Peyer's patch (tissue), 4 donors: ENCODE measurements around the gene DNAH2. TPM values are rescaled to one million over a fixed set of nuclear protein-coding genes. Genes with fewer than 3 reads are reported as not detected.

ENCODE experiments used
- DNase-seq, 3 donors: peaks; one replicate each; pipeline ENCODE4 v3.0.0-alpha.2; 2017 to 2019
- H3K27ac ChIP-seq, 4 donors: fragments of 200-600 bp; sonication (generic); one replicate each; pipeline ENCODE4 v1.5.1; 2016 to 2019
- H3K27me3 ChIP-seq, 2 donors: fragments of 200-600 bp; sonication (generic); one replicate each; pipeline ENCODE4 v1.5.1; 2019
- H3K36me3 ChIP-seq, 3 donors: fragments of 200-600 bp; sonication (generic); one replicate each; pipeline ENCODE4 v1.5.1; 2016 to 2019
- H3K4me1 ChIP-seq, 4 donors: fragments of 200-600 bp; sonication (generic); one replicate each; pipeline ENCODE4 v1.5.1; 2016 to 2019
- H3K4me3 ChIP-seq, 4 donors: fragments of 200-600 bp; sonication (generic); 1 replicate in 3 of 4; 2 replicates in 1 of 4; pipeline ENCODE4 v1.5.1; 2016 to 2019; ENCODE audit warnings: mild to moderate bottlenecking in 1 of 4
- H3K9me3 ChIP-seq, 4 donors: fragments of 200-600 bp; sonication (generic); one replicate each; pipeline ENCODE4 v1.5.1; 2016 to 2019; ENCODE audit warnings: mild to moderate bottlenecking in 1 of 4
- POLR2A ChIP-seq, 2 donors: fragments of 450-650 bp; IDR thresholded peaks; one replicate each; pipeline ENCODE4 v1.5.1; 2017; ENCODE audit warnings: antibody characterized with exemption in 2 of 2, mild to moderate bottlenecking in 2 of 2, moderate library complexity in 2 of 2
- total RNA-seq, 4 donors: library from RNA; depleted of rRNA; stranded (reverse); fragments of >200 nt; gene quantifications; one replicate each; pipeline ENCODE4 v1.1.0, GENCODE V29; 2016
- TF ChIP-seq, protein P1 (sequence below), 6 experiments: fragments of 450-650 bp in 4 of 6; fragments of 200-600 bp in 2 of 6; sonication (generic) in 1 of 6; IDR thresholded peaks; one replicate each; pipeline ENCODE4 v1.5.1; 2017 to 2019; ENCODE audit warnings: antibody characterized with exemption in 6 of 6, mild to moderate bottlenecking in 3 of 6, moderate library complexity in 1 of 6

The DNAH2 gene
- total RNA-seq, 4 donors from 2014 or later, result 0.18 to 0.83 TPM; not detected in 2

DNA sequence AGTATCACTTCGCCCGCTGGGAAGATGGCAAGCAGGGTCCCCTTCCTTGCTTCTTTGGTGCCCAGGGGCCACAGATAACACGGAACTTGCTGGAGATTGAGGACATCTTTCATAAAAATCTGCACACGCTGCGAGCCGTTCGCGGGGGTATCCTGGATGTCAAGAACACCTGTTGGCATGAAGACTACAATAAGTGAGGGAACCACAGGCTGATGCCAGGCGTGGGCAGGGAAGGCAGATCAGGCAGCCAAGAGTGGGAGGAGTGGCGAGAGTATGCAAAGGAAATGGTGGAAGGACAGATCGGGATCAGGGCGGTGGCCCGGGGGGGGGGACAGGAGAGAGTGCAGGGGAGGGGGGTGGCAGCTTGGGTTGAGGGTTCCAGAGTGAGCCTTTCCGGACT, 22.2 kb downstream of the DNAH2 start:
- Histone ChIP-seq H3K9me3 (no peaks in the 10 kb centered on the region), H3K4me1 (no peaks in the 10 kb centered on the region), H3K36me3 (no peaks in the 10 kb centered on the region), H3K27me3 (no peaks in the 10 kb centered on the region), H3K27ac (no peak overlapping the region), H3K4me3 (no peak overlapping the region)
- DNase-seq, result no peak
- TF ChIP-seq POLR2A (IDR thresholded peaks at IDR 0.05), result no peak
- TF ChIP-seq, protein P1, sequence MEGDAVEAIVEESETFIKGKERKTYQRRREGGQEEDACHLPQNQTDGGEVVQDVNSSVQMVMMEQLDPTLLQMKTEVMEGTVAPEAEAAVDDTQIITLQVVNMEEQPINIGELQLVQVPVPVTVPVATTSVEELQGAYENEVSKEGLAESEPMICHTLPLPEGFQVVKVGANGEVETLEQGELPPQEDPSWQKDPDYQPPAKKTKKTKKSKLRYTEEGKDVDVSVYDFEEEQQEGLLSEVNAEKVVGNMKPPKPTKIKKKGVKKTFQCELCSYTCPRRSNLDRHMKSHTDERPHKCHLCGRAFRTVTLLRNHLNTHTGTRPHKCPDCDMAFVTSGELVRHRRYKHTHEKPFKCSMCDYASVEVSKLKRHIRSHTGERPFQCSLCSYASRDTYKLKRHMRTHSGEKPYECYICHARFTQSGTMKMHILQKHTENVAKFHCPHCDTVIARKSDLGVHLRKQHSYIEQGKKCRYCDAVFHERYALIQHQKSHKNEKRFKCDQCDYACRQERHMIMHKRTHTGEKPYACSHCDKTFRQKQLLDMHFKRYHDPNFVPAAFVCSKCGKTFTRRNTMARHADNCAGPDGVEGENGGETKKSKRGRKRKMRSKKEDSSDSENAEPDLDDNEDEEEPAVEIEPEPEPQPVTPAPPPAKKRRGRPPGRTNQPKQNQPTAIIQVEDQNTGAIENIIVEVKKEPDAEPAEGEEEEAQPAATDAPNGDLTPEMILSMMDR (IDR thresholded peaks at IDR 0.05), result no peak

DNA sequence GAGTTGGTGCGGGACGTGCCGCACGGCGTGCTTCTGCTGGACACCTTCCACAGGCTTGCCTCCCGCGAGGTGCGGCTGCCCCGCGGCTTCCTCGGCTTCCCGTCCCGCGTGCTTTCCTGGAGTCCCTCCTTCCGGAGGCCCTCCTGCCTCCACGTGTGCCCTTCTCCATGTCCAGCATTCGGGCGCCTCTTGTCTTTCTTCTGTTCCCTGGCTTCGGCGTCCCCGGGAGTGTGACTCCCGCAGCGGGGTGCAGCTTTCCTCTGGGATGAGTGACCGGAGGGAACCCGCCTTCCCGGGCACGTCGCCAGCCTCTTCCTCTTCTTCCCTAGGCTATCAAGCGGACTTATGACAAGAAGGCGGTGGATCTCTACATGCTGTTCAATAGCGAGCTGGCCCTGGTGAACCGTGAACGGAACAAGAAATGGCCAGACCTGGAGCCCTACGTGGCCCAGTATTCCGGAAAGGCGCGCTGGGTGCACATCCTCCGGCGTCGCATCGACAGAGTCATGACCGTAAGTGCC, 23.0 kb downstream of the DNAH2 start:
- Histone ChIP-seq H3K27ac (no peak overlapping the region), H3K36me3 (no peaks in the 10 kb centered on the region), H3K4me1 (no peaks in the 10 kb centered on the region), H3K9me3 (no peaks in the 10 kb centered on the region), H3K27me3 (no peaks in the 10 kb centered on the region), H3K4me3 (no peak overlapping the region)
- no peak for DNase-seq
- TF ChIP-seq POLR2A (IDR thresholded peaks at IDR 0.05), result no peak
- TF ChIP-seq, protein P1 (IDR thresholded peaks at IDR 0.05), result no peak

DNA sequence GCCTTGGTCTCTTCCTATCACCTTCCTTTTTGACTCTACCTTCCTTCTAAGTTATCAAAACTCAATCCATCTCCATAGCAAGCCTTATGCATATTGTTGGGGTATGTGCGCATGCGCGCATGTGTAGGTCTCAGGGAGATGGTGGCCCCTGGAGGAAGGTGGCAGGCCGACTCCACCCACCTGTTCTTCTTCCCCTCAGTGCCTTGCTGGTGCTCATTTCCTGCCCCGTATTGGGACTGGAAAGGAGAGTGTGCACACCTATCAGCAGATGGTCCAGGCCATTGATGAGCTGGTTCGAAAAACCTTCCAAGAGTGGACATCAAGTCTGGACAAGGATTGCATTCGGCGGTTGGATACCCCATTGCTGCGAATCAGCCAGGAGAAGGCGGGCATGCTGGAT, 25.2 kb downstream of the DNAH2 start:
- Histone ChIP-seq H3K9me3 (no peaks in the 10 kb centered on the region), H3K27ac (no peak overlapping the region), H3K27me3 (no peaks in the 10 kb centered on the region), H3K36me3 (no peaks in the 10 kb centered on the region), H3K4me3 (no peak overlapping the region), H3K4me1 (no peaks in the 10 kb centered on the region)
- no peak for TF ChIP-seq POLR2A (IDR thresholded peaks at IDR 0.05)
- TF ChIP-seq, protein P1 (IDR thresholded peaks at IDR 0.05), result no peak
- no peak for DNase-seq

DNA sequence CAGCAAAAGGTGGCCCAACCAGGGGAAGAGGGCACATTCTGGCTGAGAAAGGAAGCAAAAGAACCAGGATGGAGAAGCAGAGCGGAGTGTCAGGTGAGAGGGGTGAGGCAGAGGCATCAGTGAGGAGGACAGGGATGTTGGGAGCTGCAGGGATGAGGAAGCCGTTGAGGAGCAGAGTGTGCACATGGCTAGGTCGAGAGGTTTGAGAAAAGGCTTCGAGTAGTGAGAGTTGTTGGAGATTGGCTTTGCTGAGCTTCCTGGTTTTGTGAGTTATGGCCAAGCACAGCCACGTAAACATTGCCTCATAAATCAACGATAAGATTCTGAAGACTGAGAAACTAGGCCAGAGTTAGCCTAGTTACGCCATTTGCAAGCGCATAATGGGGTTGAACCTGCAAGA, 26.9 kb downstream of the DNAH2 start:
- TF ChIP-seq POLR2A (IDR thresholded peaks at IDR 0.05), result no peak
- TF ChIP-seq, protein P1 (IDR thresholded peaks at IDR 0.05), result no peak
- no peak overlapping the region for H3K27ac ChIP-seq
- no peak for DNase-seq
- H3K36me3 ChIP-seq, result no peaks in the 10 kb centered on the region
- H3K9me3 ChIP-seq, result no peaks in the 10 kb centered on the region
- no peak overlapping the region for H3K4me3 ChIP-seq
- no peaks in the 10 kb centered on the region for H3K4me1 ChIP-seq
- H3K27me3 ChIP-seq, result no peaks in the 10 kb centered on the region

DNA sequence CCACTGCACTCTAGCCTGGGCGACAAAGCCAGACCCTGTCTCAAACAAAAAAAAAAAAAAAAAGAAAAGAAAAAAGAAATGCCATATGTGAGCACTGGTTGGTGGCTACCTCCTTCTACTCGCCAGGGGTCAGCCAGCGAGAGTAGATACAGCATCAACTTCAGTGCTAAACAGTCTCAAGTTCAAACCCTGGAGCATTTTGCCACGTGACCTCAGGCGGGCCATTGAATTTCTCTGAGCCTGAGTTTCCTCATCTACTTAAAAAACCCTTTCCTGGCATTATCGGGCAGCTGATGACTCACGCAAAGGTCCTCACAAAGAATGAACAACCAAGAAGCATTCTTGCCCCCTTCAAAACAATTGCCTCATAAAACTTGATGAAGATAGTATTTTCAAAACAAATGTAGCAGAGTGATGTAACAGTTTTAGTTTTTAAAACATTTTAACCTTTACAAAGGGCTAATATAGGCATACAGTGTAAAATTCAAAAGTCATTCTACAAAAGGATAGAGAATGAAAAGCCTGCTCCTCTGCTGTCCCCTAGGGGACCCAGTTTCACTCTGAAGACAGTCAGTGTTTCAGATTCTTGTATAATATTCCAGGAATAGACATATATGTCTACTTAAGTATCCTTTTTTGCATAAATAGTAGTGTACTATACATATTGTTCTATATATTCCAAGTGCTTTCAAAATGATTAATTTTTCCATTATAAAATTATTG, 28.4 kb downstream of the DNAH2 start:
- DNase-seq, result no peak
- Histone ChIP-seq H3K36me3 (no peaks in the 10 kb centered on the region), H3K4me3 (no peak overlapping the region), H3K9me3 (no peaks in the 10 kb centered on the region), H3K27ac (no peak overlapping the region), H3K4me1 (no peaks in the 10 kb centered on the region), H3K27me3 (no peaks in the 10 kb centered on the region)
- no peak for TF ChIP-seq POLR2A (IDR thresholded peaks at IDR 0.05)
- TF ChIP-seq, protein P1 (IDR thresholded peaks at IDR 0.05), result no peak
